ENCODE measurements around the gene NACC2. TPM values are rescaled to one million over a fixed set of nuclear protein-coding genes. Genes with fewer than 3 reads are reported as not detected.
A peak's percentile ranks its signal among the peaks of the same experiment; 100 is the strongest.
"Not testable (repeated sequence)": the region's sequence is repeated elsewhere in the genome, so short reads cannot be mapped to it uniquely, and the experiment has no call there.

The NACC2 gene
- polyA plus RNA-seq, 3 donors: 8.1 to 32.4 (median 8.7) TPM

GRCh38 chr9:136043441-136043991, 51.6 kb downstream of the NACC2 start:
- Histone ChIP-seq H3K9me3 (replicated peaks in 1 of 2; ENCODE audit: control insufficient read depth in 1 of 2, insufficient read depth in 1 of 2, low read length in 2 of 2) (peaks cover 6 to 9% of the 10 kb centered on the region in 2 donors), H2AFZ (ENCODE audit: insufficient read depth, low read depth, low read length, poor library complexity, severe bottlenecking) (no peak overlapping the region), H4K20me1 (ENCODE audit: insufficient read depth, low read length) (peaks cover 36% of the 10 kb centered on the region), H3K4me3 (replicated peaks in 1 of 3; ENCODE audit: low read depth in 2 of 3, low read length in 3 of 3) (peak overlapping the region in 2 of 3 experiments; percentile 2 to 91), H3K79me2 (ENCODE audit: insufficient read depth, low read length) (peaks cover 100% of the 10 kb centered on the region), H3K36me3 (replicated peaks in 1 of 2; ENCODE audit: control insufficient read depth in 1 of 2, insufficient read depth in 2 of 2, low read length in 2 of 2) (peaks cover 17 to 41% of the 10 kb centered on the region in 2 donors), H3K4me2 (replicated peaks; ENCODE audit: extremely low read depth, low read length, poor library complexity, severe bottlenecking) (peak overlapping the region; percentile 95), H3K4me1 (ENCODE audit: control insufficient read depth in 1 of 2, insufficient read depth in 2 of 2, low read length in 2 of 2) (peaks cover 64 to 67% of the 10 kb centered on the region in 2 donors), H3K27ac (ENCODE audit: low read depth in 1 of 2, low read length in 2 of 2) (peak overlapping the region; percentile 93 to 94), H3K9ac (ENCODE audit: insufficient read depth, low read length, poor library complexity, severe bottlenecking) (peak overlapping the region; percentile 32), H3K27me3 (ENCODE audit: control insufficient read depth in 2 of 2, insufficient read depth in 2 of 2, low read length in 2 of 2) (no peaks in the 10 kb centered on the region)
- Mint-ChIP-seq H3K27ac (peak overlapping the region in 2 of 7 donors; percentile 96 to 98), H3K9me3 (peaks cover 9 to 17% (median 13%) of the 10 kb centered on the region in 7 donors), H3K27me3 (ENCODE audit: low read depth in 3 of 3) (peaks cover 0 to 2% (median 2%) of the 10 kb centered on the region in 3 donors), H3K36me3 (peaks cover 29 to 53% of the 10 kb centered on the region in 2 donors), H3K4me1 (peaks cover 36% of the 10 kb centered on the region), H3K4me3 (peak overlapping the region in 1 of 2 donors; percentile 37)
- WGBS (ENCODE audit: insufficient coverage): 30% methylated on average over 13 of the region's 18 CpGs
- peak; percentile 46 to 84 (median 78) for DNase-seq
- TF ChIP-seq, protein P1, sequence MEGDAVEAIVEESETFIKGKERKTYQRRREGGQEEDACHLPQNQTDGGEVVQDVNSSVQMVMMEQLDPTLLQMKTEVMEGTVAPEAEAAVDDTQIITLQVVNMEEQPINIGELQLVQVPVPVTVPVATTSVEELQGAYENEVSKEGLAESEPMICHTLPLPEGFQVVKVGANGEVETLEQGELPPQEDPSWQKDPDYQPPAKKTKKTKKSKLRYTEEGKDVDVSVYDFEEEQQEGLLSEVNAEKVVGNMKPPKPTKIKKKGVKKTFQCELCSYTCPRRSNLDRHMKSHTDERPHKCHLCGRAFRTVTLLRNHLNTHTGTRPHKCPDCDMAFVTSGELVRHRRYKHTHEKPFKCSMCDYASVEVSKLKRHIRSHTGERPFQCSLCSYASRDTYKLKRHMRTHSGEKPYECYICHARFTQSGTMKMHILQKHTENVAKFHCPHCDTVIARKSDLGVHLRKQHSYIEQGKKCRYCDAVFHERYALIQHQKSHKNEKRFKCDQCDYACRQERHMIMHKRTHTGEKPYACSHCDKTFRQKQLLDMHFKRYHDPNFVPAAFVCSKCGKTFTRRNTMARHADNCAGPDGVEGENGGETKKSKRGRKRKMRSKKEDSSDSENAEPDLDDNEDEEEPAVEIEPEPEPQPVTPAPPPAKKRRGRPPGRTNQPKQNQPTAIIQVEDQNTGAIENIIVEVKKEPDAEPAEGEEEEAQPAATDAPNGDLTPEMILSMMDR (IDR thresholded peaks at IDR 0.05): no peak
- intact Hi-C loops (cut with micrococcal nuclease): loop anchor here in 1 of 2 donors (5.0 to 10.0 kb wide), 2 partner anchors 34 to 79 kb away; partner anchors contain the start of gene UBAC1

DNA sequence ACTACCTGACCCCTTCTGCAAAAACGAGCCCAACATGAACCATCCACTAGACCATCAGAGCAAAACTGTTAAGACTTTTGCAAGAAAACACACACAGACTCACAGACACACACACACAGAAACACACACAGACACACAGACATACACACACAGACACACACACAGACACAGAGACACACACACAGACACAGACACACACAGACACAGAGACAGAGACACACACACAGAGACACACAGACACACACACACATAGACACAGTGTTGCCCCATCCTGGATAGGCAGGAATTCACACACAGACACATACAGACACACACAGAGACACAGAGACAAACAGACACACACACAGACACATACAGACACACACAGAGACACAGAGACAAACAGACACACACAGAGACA, 52.5 kb downstream of the NACC2 start:
- Mint-ChIP-seq H3K27ac (no peak overlapping the region), H3K4me3 (no peak overlapping the region), H3K4me1 (peaks cover 33% of the 10 kb centered on the region), H3K9me3 (peaks cover 10 to 20% (median 16%) of the 10 kb centered on the region in 7 donors), H3K36me3 (peaks cover 28 to 49% of the 10 kb centered on the region in 2 donors), H3K27me3 (ENCODE audit: low read depth in 3 of 3) (peaks cover 0 to 2% (median 2%) of the 10 kb centered on the region in 3 donors)
- H3K36me3 ChIP-seq (replicated peaks in 1 of 2; ENCODE audit: control insufficient read depth in 1 of 2, insufficient read depth in 2 of 2, low read length in 2 of 2): peaks cover 10 to 32% of the 10 kb centered on the region in 2 donors
- no peaks in the 10 kb centered on the region for H3K27me3 ChIP-seq (ENCODE audit: control insufficient read depth in 2 of 2, insufficient read depth in 2 of 2, low read length in 2 of 2)
- peaks cover 61 to 64% of the 10 kb centered on the region in 2 donors for H3K4me1 ChIP-seq (ENCODE audit: control insufficient read depth in 1 of 2, insufficient read depth in 2 of 2, low read length in 2 of 2)
- H3K9me3 ChIP-seq (replicated peaks in 1 of 2; ENCODE audit: control insufficient read depth in 1 of 2, insufficient read depth in 1 of 2, low read length in 2 of 2): peaks cover 6 to 9% of the 10 kb centered on the region in 2 donors
- peaks cover 100% of the 10 kb centered on the region for H3K79me2 ChIP-seq (ENCODE audit: insufficient read depth, low read length)
- peak overlapping the region in 1 of 3 experiments; percentile 10 for H3K4me3 ChIP-seq (replicated peaks in 1 of 3; ENCODE audit: low read depth in 2 of 3, low read length in 3 of 3)
- 29% methylated on average over 1 of the region's 1 CpG for WGBS (ENCODE audit: insufficient coverage)
- peaks cover 45% of the 10 kb centered on the region for H4K20me1 ChIP-seq (ENCODE audit: insufficient read depth, low read length)
- TF ChIP-seq, protein P1 (IDR thresholded peaks at IDR 0.05): no peak
- H3K4me2 ChIP-seq (replicated peaks; ENCODE audit: extremely low read depth, low read length, poor library complexity, severe bottlenecking): no peak overlapping the region
- H3K9ac ChIP-seq (ENCODE audit: insufficient read depth, low read length, poor library complexity, severe bottlenecking): no peak overlapping the region
- no peak for DNase-seq
- H2AFZ ChIP-seq (ENCODE audit: insufficient read depth, low read depth, low read length, poor library complexity, severe bottlenecking): no peak overlapping the region
- peak overlapping the region in 1 of 2 donors; percentile 94 for H3K27ac ChIP-seq (ENCODE audit: low read depth in 1 of 2, low read length in 2 of 2)
- intact Hi-C loops (cut with micrococcal nuclease): loop anchor here in 1 of 2 donors (5.0 to 10.0 kb wide), 2 partner anchors 35 to 78 kb away; partner anchors contain the start of gene UBAC1

GRCh38 chr9:136040848-136041247, 54.2 kb downstream of the NACC2 start:
- Histone ChIP-seq H4K20me1 (ENCODE audit: insufficient read depth, low read length) (peaks cover 61% of the 10 kb centered on the region), H3K79me2 (ENCODE audit: insufficient read depth, low read length) (peaks cover 100% of the 10 kb centered on the region), H3K36me3 (replicated peaks in 1 of 2; ENCODE audit: control insufficient read depth in 1 of 2, insufficient read depth in 2 of 2, low read length in 2 of 2) (peaks cover 8 to 33% of the 10 kb centered on the region in 2 donors), H3K4me1 (ENCODE audit: control insufficient read depth in 1 of 2, insufficient read depth in 2 of 2, low read length in 2 of 2) (peaks cover 44 to 48% of the 10 kb centered on the region in 2 donors)
- not testable (repeated sequence) for H3K4me2 ChIP-seq (replicated peaks; ENCODE audit: extremely low read depth, low read length, poor library complexity, severe bottlenecking); H3K27me3 Mint-ChIP-seq (ENCODE audit: low read depth in 3 of 3); H3K27ac ChIP-seq (ENCODE audit: low read depth in 1 of 2, low read length in 2 of 2); H3K9me3 ChIP-seq (replicated peaks in 1 of 2; ENCODE audit: control insufficient read depth in 1 of 2, insufficient read depth in 1 of 2, low read length in 2 of 2); H3K4me3 Mint-ChIP-seq; H2AFZ ChIP-seq (ENCODE audit: insufficient read depth, low read depth, low read length, poor library complexity, severe bottlenecking); H3K27me3 ChIP-seq (ENCODE audit: control insufficient read depth in 2 of 2, insufficient read depth in 2 of 2, low read length in 2 of 2); H3K4me3 ChIP-seq (replicated peaks in 1 of 3; ENCODE audit: low read depth in 2 of 3, low read length in 3 of 3); H3K9ac ChIP-seq (ENCODE audit: insufficient read depth, low read length, poor library complexity, severe bottlenecking); DNase-seq
- intact Hi-C loops (cut with micrococcal nuclease): loop anchor here in 1 of 2 donors (5.0 to 10.0 kb wide), 2 partner anchors 36 to 76 kb away; partner anchors contain the start of gene UBAC1
- peaks cover 20% of the 10 kb centered on the region for H3K4me1 Mint-ChIP-seq
- H3K27ac Mint-ChIP-seq: peak overlapping the region in 5 of 7 donors; percentile 7 to 64 (median 42)
- peaks cover 33 to 52% of the 10 kb centered on the region in 2 donors for H3K36me3 Mint-ChIP-seq
- 100% methylated on average over 2 of the region's 2 CpGs for WGBS (ENCODE audit: insufficient coverage)
- H3K9me3 Mint-ChIP-seq: peaks cover 18 to 28% (median 24%) of the 10 kb centered on the region in 7 donors

All from CD14-positive monocyte (primary cell).